HEK293T (cell line): ENCODE data around the gene ATP10A.

Experiments used
- BHLHE40 ChIP-seq: fragments of 450-650 bp; IDR thresholded peaks from 2 replicates; pipeline ENCODE4 v1.6.1; 2016; ENCODE audit warnings: mild to moderate bottlenecking, moderate library complexity, borderline replicate concordance
- CTBP1 ChIP-seq: fragments of 450-650 bp; IDR thresholded peaks from 2 replicates; pipeline ENCODE4 v1.6.1; 2016; ENCODE audit warnings: borderline replicate concordance
- FOXA1 ChIP-seq: fragments of 450-650 bp; IDR thresholded peaks from 2 replicates; pipeline ENCODE4 v1.6.1; 2016; ENCODE audit warnings: mild to moderate bottlenecking
- FOXK2 ChIP-seq: fragments of 450-650 bp; IDR thresholded peaks from 2 replicates; pipeline ENCODE4 v1.6.1; 2016; ENCODE audit warnings: mild to moderate bottlenecking
- FOXM1 ChIP-seq: fragments of 450-650 bp; IDR thresholded peaks from 2 replicates; pipeline ENCODE4 v1.6.1; 2017; ENCODE audit warnings: mild to moderate bottlenecking, borderline replicate concordance
- HDGF ChIP-seq: fragments of 450-650 bp; IDR thresholded peaks from 2 replicates; pipeline ENCODE4 v1.6.1; 2017; ENCODE audit warnings: antibody characterized with exemption, borderline replicate concordance
- LEF1 ChIP-seq: fragments of 450-650 bp; IDR thresholded peaks from 2 replicates; pipeline ENCODE4 v1.6.1; 2017; ENCODE audit warnings: mild to moderate bottlenecking, borderline replicate concordance
- NFRKB ChIP-seq: fragments of 450-650 bp; IDR thresholded peaks from 2 replicates; pipeline ENCODE4 v1.6.1; 2016; ENCODE audit warnings: mild to moderate bottlenecking, moderate library complexity
- SP1 ChIP-seq: fragments of 450-650 bp; IDR thresholded peaks from 2 replicates; pipeline ENCODE4 v1.6.1; 2017
- SUZ12 ChIP-seq: fragments of 450-650 bp; IDR thresholded peaks from 2 replicates; pipeline ENCODE4 v1.6.1; 2016; ENCODE audit warnings: mild to moderate bottlenecking
- ZNF384 ChIP-seq: fragments of 450-650 bp; IDR thresholded peaks from 2 replicates; pipeline ENCODE4 v1.6.1; 2016

GRCh38 chr15:25789616-25789999, 73.5 kb downstream of the ATP10A start:
- no peak for TF ChIP-seq FOXK2
- no peak for TF ChIP-seq LEF1
- TF ChIP-seq FOXA1: no peak
- no peak for TF ChIP-seq BHLHE40
- TF ChIP-seq SUZ12: no peak
- no peak for TF ChIP-seq SP1
- no peak for TF ChIP-seq FOXM1
- no peak for TF ChIP-seq NFRKB
- no peak for TF ChIP-seq ZNF384
- no peak for TF ChIP-seq HDGF
- no peak for TF ChIP-seq CTBP1
